ENCODE results near the gene AKAP8L. TPM values are rescaled to one million over a fixed set of nuclear protein-coding genes. Genes with fewer than 3 reads are reported as not detected.
A peak's percentile ranks its signal among the peaks of the same experiment; 100 is the strongest.

The AKAP8L gene, protein sequence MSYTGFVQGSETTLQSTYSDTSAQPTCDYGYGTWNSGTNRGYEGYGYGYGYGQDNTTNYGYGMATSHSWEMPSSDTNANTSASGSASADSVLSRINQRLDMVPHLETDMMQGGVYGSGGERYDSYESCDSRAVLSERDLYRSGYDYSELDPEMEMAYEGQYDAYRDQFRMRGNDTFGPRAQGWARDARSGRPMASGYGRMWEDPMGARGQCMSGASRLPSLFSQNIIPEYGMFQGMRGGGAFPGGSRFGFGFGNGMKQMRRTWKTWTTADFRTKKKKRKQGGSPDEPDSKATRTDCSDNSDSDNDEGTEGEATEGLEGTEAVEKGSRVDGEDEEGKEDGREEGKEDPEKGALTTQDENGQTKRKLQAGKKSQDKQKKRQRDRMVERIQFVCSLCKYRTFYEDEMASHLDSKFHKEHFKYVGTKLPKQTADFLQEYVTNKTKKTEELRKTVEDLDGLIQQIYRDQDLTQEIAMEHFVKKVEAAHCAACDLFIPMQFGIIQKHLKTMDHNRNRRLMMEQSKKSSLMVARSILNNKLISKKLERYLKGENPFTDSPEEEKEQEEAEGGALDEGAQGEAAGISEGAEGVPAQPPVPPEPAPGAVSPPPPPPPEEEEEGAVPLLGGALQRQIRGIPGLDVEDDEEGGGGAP
- 405 TPM for polyA plus RNA-seq (2012; ENCODE audit: insufficient read depth, insufficient read length, low read depth)

DNA sequence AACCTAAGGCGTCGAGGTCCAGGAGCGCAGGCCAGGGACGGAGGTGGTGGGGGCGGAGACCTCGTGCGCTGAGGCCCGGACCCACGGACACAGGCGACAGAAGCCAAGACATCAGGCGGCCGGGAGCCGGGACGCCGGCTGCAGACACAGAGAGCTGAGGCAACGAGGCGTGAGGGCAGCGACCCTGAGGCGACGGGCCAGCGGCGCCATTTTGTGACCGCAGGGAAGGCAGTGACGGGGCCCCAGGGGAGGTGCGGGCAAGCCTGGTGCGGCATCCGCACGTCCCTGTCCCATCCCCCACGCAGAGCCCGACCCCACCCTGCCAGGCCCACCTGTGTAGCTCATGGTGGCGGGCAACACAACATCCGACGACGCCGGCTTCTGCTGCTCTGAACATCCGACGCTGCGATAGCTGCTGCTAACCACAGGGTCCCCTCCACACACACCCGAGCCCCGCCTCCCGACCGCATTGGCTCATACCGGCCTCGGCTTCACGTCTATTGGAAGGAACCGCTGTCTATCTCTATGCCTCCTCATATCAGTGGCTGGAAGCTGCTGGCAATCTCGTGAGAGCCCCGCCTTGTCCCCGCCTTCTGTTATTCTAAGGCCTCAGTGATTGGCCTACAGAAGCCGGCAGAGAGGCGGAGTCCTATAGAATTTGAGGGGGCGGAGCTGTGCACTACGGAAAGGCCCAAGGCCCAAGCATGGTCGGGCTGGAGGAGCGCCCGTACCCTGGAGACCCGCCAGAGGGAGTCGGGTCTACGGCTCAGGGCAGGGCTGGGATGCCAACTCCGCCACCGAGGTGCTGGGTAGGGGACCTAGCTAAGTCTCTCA is at the start of gene AKAP8L:
Gene AKAP8L (minus strand): TSS at position 410 of the 834 bp plus-strand sequence. CDS start 65 bp downstream, at position 345.
- DNase-seq, result peak; percentile 99

DNA sequence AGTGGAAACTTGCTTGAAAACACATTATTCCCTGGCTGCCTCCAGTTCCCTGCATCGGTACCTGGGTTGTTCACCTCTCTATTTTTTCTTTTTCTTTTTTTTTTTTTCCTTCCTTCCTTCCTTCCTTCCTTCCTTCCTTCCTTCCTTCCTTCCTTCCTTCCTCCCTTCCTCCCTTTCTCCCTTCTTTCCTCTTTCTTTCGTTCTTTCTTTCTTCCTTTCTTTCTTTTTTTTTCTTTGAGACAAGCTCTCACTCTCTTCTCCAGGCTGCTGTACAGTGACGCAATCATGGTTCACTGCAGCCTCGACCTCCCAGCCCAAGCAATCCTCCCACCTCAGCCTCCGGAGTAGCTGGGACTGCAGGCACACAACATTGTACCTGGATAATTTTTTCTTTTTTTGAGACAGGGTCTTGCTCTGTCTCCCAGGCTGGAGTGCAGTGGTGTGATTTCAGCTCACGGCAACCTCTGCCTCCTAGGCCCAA is 49.0 kb upstream of the AKAP8L start:
- Histone ChIP-seq H3K36me3 (no peaks in the 10 kb centered on the region), H3K9me3 (no peaks in the 10 kb centered on the region), H3K4me1 (no peaks in the 10 kb centered on the region), H3K4me3 (ENCODE audit: low read depth, low read length) (no peak overlapping the region), H3K27me3 (peaks cover 34% of the 10 kb centered on the region)
- DNase-seq, result no peak
- TF ChIP-seq, protein P1, sequence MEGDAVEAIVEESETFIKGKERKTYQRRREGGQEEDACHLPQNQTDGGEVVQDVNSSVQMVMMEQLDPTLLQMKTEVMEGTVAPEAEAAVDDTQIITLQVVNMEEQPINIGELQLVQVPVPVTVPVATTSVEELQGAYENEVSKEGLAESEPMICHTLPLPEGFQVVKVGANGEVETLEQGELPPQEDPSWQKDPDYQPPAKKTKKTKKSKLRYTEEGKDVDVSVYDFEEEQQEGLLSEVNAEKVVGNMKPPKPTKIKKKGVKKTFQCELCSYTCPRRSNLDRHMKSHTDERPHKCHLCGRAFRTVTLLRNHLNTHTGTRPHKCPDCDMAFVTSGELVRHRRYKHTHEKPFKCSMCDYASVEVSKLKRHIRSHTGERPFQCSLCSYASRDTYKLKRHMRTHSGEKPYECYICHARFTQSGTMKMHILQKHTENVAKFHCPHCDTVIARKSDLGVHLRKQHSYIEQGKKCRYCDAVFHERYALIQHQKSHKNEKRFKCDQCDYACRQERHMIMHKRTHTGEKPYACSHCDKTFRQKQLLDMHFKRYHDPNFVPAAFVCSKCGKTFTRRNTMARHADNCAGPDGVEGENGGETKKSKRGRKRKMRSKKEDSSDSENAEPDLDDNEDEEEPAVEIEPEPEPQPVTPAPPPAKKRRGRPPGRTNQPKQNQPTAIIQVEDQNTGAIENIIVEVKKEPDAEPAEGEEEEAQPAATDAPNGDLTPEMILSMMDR (IDR thresholded peaks at IDR 0.05; ENCODE audit: low read depth, low read length), result no peak

More for the DNA sequence above, at the start of gene AKAP8L:
- peaks cover 43% of the 10 kb centered on the region for H3K36me3 ChIP-seq
- TF ChIP-seq, protein P1 (IDR thresholded peaks at IDR 0.05; ENCODE audit: low read depth, low read length), result peak; percentile 77
- H3K27me3 ChIP-seq, result no peaks in the 10 kb centered on the region
- H3K4me1 ChIP-seq, result peaks cover 14% of the 10 kb centered on the region
- H3K4me3 ChIP-seq (ENCODE audit: low read depth, low read length), result peak within 1 kb of the TSS; percentile 99
- H3K9me3 ChIP-seq, result no peaks in the 10 kb centered on the region; the same call in 1 of the 2 replicates

GRCh38 chr19:15466851-15467733 is 48.3 kb upstream of the AKAP8L start:
- Histone ChIP-seq H3K36me3 (no peaks in the 10 kb centered on the region), H3K4me1 (no peaks in the 10 kb centered on the region), H3K9me3 (no peaks in the 10 kb centered on the region), H3K4me3 (ENCODE audit: low read depth, low read length) (no peak overlapping the region), H3K27me3 (peaks cover 34% of the 10 kb centered on the region)
- TF ChIP-seq, protein P1 (IDR thresholded peaks at IDR 0.05; ENCODE audit: low read depth, low read length), result no peak
- DNase-seq, result no peak

DNA sequence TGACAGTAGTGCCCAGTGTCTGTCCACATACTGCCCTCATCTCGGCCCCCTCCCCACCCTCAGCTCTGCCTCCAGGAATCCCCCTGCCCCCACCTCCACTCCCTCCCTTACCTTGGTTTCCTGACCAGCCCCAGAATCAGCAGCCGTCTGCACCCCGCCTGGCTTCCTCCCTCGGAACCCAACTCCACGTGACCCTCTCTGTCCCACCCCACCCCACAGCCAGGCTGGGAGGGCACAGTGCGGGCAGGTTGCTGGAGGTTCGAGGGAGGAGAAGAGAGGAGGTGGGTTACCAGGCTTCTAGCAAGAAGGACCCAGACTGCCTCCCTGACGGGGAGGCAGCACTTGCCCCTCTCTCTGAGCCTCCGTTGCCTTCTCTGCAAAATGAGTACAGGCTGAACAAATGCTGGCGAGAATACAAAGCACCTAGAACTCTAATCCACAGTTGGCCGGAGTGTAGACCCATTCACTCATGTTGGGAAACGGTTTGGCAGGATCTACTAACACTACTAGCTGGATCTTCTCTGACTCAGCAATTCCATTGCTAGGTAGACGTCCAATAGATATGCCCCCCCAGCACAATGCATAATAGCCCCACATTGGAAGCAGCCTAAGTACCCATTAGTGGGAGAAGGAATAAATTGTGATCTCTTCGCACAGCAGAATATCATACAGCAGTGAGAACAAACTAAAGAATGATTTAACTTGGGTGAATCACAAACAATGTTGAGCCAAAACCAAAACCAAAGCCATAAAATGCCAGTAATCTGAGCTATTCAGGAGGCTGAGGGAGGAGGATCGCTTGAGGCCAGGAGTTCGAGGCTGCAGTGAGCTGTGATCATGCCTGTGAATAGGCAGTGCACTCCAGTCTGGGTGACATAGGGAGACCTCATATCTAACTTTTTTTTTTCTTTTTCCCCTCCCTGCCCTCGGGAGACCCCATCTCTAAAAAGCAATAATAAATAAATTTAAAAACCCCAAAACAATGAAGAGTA is 45.9 kb upstream of the AKAP8L start, which contains the start of gene RASAL3:
Gene RASAL3 (minus strand): TSS at position 151 of the 992 bp plus-strand sequence. CDS start 186 bp downstream, outside the sequence.
- H3K4me1 ChIP-seq, result no peaks in the 10 kb centered on the region

More for the DNA sequence above, 45.9 kb upstream of the AKAP8L start, which contains the start of gene RASAL3:
- Histone ChIP-seq H3K4me3 (ENCODE audit: low read depth, low read length) (no peak within 1 kb of the TSS), H3K9me3 (no peaks in the 10 kb centered on the region), H3K27me3 (peaks cover 23% of the 10 kb centered on the region), H3K36me3 (no peaks in the 10 kb centered on the region)
- TF ChIP-seq, protein P1 (IDR thresholded peaks at IDR 0.05; ENCODE audit: low read depth, low read length), result no peak
- DNase-seq, result no peak

Data from BE2C (cell line).